Activated CD4-positive, CD25-positive, alpha-beta regulatory T cell treated with anti-CD3 and anti-CD28 coated beads, Interleukin-2, amount 50 U/mL, for 16 hours (primary cell): ENCODE results near the gene RDH13.
"Not testable (repeated sequence)": the region's sequence is repeated elsewhere in the genome, so short reads cannot be mapped to it uniquely, and the experiment has no call there.

Experiments used
- DNase-seq: peaks from one replicate; pipeline ENCODE4 v3.0.0-alpha.2; 2020; ENCODE audit warnings: low read depth, low spot score

RDH13 gene

DNA sequence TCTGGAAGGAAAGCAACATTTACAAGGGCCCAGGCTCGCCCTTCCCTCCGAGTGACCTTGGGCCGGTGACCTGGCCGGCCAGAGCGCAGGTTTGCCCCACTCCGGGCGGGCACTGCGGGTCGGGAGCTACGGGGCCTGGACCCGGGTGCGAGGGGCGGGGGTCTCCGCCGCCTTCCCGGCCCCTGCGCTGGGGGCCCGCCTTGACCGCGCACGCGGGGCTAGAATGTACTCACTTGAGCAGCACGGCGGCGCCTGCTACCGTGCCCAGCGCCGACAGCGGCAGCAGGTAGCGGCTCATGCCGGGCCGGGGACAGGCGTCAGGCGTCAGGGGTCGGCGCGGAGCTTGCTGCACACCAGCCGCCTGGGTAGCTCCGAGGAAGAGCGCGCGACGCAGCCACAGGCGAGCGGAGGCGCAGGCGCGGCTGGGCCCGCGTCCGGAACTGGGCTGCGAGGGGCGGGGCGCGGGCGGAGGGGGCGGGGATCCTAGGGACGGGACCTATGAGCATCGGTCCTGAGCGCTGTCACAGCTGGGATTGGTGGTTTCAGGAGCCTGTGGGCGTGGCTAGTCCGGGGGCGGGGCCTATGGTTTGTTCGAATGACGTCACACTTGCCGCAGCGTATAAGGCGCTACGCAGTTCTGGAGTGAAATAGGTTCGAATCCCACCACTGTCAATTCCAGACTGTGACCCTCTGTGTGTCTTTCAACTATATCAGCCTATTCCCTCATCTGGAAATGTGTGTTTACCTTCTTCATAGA, at the start of gene RDH13:
Gene RDH13, minus strand, starts transcription at position 414 of the 757 bp plus-strand sequence. Its CDS starts 116 bp downstream, at position 298.
- peak; percentile 92 for DNase-seq

DNA sequence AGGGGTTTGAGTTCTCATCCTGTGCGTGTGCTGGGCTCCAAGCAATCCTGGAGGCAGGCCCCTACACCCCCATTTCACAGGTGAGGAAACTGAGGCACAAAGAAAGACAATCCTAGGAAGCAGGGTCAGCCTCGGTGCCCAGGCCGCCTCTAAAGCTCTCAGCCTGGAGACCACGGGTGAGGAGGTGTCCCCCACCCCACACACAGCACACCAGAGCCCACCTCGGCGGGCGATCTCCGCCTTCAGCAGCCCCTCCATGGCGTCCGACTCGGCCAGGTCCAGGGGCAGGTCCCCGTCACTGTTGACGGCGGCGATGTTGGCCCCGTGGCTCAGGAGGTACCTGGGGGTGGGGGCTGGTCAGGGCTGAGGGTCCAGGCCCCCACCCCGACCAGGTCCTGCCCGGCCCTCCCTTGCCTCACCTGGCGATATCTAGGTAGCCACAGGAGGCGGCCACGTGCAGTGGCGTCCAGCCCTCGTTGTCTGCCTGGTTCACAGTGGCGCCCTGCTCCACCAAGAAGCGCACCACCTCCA, 49.4 kb upstream of the RDH13 start:
- no peak for DNase-seq

- DNase-seq = no peak
These were observed 48.4 kb upstream of the RDH13 start for GRCh38 chr19:55111238-55111831.

DNA sequence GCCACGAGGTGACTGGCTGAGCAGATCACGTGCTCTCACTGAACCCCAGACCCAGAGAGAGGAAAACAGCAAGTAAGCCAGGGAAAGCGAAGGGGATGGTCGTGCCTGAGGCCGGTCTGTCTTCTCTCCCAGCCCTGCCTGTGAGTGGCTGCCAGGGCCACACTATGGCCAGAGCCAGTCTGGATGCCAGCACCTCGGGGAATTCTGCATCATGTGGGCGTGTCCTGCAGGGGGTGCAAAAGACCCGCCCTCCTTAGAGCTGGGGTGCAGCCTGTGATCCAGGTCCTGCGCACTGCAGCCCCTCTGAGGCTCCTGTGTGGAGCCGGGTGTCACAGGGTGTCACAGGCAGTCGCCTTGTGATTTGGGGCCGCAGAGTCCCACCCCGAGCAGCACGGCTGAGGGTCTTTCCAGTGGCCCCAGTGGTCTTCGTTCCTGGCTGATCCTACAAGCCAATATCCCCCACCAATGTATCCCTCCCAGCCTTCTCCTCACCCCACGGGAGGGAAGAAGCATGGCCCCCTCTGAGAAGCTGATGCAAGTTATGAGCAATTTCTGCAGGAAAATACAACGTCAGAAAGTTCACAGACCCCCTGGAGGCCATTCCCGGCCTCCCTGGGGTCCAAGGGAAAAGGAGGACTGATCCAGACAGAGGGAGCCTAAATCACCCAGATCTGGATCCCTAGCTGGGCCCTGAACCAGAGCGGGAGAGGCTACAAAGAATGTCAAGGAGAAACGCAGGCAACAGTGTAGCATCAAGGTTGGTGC, 46.8 kb upstream of the RDH13 start:
- no peak for DNase-seq

- not testable (repeated sequence) for DNase-seq
These were observed 44.3 kb upstream of the RDH13 start for GRCh38 chr19:55107252-55107651.

DNA sequence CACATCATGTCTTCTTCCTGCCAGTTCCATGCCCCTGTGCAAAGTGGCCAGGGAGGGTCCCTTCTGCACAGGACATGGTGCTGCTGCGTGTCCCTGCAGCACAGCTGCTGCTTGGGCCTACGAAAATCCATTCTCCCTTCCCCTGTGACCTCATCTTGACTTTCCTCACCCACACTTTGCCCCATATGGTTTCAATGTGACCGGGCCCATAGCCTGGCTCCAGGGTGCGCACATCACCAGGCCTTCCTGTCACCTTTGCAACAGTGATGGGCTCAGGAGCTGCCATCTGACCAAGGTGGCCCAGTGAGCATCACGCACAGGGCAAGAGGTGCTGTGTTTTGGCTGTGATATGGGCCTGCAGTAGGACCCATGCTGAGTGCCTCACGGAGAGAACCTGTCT, 43.6 kb upstream of the RDH13 start:
- DNase-seq = no peak

- no peak for DNase-seq
These were observed 42.3 kb upstream of the RDH13 start for GRCh38 chr19:55105237-55105636.

DNA sequence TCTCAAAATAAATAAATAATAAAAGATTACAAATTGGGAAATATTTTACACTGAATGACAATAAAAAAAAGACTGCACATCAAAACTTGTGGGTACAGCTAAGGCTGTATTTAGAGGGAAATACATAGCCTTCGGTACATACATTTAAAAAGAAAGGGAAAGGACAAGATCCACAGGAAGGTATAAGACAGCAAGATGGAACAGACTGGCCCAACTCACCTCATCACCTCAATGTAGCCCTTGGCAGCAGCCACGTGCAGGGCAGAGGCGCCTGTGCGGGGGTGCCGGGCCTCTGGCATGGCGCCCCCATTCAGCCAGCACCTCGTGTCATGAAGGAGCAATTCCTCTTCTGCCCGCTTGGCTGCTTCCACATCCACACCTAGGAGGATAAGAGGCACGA, 40.2 kb upstream of the RDH13 start:
- no peak for DNase-seq

DNA sequence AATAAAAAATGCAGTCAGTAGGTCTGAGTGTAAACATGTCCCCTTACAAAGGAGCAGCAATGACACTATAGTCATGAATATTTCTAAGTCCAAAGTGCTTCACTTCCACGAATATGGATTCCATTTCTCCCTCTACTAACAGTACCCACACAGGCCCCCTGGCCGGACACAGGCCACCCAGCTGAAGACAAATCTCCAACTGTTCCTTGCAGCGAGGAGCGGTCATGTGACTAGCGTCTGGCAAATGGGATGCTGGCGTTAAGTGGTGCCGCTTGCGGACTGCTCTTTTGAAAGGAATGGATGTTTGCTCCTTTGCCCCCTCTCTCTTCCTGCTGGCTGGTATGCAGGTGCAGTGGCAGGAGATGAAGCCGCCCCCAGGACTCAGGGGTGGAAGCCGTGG, 38.3 kb upstream of the RDH13 start:
- DNase-seq = no peak

GRCh38 chr19:55099557-55100506, 36.9 kb upstream of the RDH13 start:
- DNase-seq = no peak

DNA sequence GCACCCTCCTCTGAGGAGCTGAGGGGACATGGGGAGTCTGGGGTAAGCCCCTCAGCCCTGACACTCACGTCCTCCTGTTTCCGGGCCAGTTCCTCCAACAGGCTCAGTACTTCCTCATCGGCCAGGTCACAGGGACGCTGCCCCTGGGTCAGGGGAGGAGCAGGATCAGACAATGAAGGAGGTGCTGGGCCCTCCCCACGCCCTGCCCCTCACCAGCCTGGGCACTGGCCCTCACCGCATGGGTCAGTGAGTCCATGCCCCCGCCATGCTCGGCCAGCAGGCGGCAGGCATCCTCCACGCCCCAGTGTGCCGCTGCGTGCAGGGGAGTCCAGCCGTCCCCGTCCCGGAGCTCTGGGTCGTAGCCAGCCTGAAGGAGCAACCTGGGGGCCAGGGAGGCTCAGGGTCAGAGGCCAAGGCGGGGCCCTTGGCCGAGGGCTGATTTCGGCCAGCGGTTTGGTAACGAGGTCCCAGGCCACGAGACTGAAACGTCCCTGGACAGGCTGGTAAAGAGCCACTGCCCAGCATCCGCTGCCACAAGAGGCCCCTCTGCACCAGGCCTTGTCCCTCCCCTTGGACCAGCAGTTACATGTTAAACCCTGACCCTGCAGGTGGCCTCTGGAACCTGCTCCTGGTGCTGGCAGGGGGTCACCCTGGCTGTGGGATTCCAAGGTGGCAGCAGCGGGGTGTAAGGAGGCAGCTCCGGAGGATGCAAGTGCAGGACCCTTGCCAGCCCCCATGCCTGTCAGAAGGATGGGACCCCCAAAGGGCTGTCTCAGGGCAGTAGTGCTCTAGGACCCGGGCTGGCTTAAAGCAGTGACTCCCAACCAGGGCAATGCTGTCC, 36.0 kb upstream of the RDH13 start:
- DNase-seq = no peak

DNA sequence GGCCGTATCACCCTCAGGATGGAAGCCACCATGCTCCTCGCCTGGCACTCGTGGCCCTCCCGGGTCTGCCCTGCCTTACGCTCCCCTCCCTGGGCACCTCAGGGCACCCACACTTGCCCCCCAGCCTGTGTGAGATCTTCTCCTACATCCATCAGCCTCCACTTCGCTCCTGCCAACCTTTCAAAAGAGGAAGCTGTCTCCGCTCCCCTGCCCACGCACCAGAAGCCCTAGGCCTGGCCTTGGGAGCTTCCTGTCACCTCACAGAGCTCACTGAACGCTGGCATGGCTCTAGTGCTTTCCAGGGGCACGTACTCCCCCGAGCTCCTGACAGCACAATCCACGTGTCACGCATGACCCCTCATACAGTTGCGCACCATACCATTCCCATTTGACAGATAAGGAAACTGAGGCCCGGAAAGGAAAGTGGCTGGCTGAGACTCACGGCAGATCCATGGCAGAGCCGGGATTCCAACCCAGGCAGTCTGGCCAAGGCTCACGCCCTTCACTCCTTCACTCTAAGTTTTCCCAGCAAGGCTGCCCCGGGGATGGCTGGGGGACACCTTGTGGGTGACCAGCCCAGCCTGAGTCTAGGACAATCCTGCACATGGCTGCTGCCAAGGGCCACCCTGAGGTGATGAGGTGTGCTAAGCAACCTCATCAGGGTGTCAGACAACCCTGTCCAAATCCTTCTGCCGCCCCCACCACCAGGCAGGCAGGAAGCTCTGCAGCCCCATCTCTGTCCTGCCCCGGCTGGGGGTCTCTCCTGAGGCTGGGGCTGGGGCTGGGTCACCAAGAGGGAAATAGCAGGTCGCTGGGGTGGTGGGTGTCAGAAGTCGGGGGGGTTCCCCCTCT, 35.1 kb upstream of the RDH13 start:
- DNase-seq = no peak

DNA sequence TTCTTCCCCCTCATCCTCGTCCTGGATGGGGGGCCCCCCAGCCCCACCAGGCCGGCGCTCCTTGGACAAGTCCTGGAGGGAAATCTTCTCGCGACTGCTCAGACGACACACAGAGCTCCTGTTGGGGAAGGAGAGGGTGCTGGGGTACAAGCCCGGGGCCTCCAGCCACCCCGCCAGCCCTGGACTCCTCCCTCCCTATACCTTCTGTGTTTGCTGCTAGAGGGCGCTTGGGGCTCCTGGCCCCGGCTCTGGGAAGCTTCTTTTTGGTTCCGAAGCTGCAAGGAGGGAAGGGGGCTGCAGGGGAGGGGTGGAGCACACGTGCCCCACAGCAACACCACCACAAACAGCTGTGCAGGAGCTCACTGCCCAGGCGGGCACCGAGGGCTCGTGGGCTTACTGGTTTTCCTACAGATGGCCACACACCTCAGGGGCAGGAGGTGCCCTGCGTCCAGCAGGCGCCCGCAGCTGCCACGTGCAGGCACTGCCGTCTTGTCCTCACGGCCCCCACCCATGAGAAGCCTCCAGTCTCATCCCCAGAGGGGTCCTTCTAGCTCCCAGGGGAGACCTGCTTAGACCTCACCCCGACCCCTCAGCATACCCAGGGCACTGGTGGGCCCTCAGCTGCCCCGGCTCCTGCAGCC, 33.2 kb upstream of the RDH13 start:
- DNase-seq = no peak

- DNase-seq = no peak
These were observed 32.5 kb upstream of the RDH13 start for GRCh38 chr19:55095260-55096060.

GRCh38 chr19:55094456-55095259, 31.7 kb upstream of the RDH13 start:
- DNase-seq = no peak

- DNase-seq = no peak
These were observed 29.7 kb upstream of the RDH13 start for GRCh38 chr19:55092423-55093318.
